ENCODE data around the gene GAD1.

Gene GAD1

GRCh38 chr2:170873035-170873692, 56.5 kb downstream of the GAD1 start:
- Histone ChIP-seq H3K36me3 (ENCODE audit: control insufficient read depth in 1 of 2, insufficient read depth in 2 of 2, low read length in 2 of 2) (no peaks in the 10 kb centered on the region), H3K4me3 (ENCODE audit: low read depth, low read length) (no peak overlapping the region), H2AFZ (ENCODE audit: insufficient read depth, low read length, poor library complexity) (no peak overlapping the region), H3K23ac (ENCODE audit: low read length) (no peak overlapping the region), H3K27me3 (ENCODE audit: insufficient read depth, low read length) (no peaks in the 10 kb centered on the region), H2AK5ac (ENCODE audit: low read length) (no peak overlapping the region), H2BK5ac (ENCODE audit: low read depth, low read length, poor library complexity) (no peak overlapping the region), H3K9me3 (ENCODE audit: insufficient read depth, low read depth, low read length) (peaks cover 2% of the 10 kb centered on the region), H3K4me1 (ENCODE audit: control insufficient read depth in 1 of 2, insufficient read depth in 2 of 2, low read length in 2 of 2) (peaks cover 0 to 2% of the 10 kb centered on the region in 2 experiments), H3K4ac (ENCODE audit: low read depth, low read length) (no peak overlapping the region), H4K91ac (ENCODE audit: low read depth, low read length) (no peak overlapping the region), H4K8ac (ENCODE audit: low read depth, low read length) (no peak overlapping the region), H3K18ac (ENCODE audit: low read length) (no peak overlapping the region), H4K12ac (ENCODE audit: low read depth, low read length) (no peak overlapping the region), H2BK12ac (ENCODE audit: low read length) (no peak overlapping the region), H3K14ac (ENCODE audit: low read length) (no peak overlapping the region), H3K4me2 (ENCODE audit: low read length) (peak overlapping the region; percentile 48), H3K9ac (ENCODE audit: low read length) (no peak overlapping the region), H3K27ac (ENCODE audit: low read depth, low read length) (no peak overlapping the region), H3K79me2 (ENCODE audit: control insufficient read depth, insufficient read depth, low read length, poor library complexity) (no peaks in the 10 kb centered on the region), H2BK120ac (ENCODE audit: insufficient read depth, low read length, poor library complexity) (no peak overlapping the region), H3K79me1 (ENCODE audit: low read length) (no peaks in the 10 kb centered on the region)
- WGBS (ENCODE audit: extremely low coverage, insufficient coverage, insufficient read length), result no CpG with 5 or more reads among the region's 13 CpGs
- peak; percentile 67 to 83 for DNase-seq

GRCh38 chr2:170878066-170878465, 61.4 kb downstream of the GAD1 start:
- no peak overlapping the region for H2AK5ac ChIP-seq (ENCODE audit: low read length)
- H3K4me1 ChIP-seq (ENCODE audit: control insufficient read depth in 1 of 2, insufficient read depth in 2 of 2, low read length in 2 of 2), result peaks cover 0 to 2% of the 10 kb centered on the region in 2 experiments
- no peak overlapping the region for H4K8ac ChIP-seq (ENCODE audit: low read depth, low read length)
- no peak overlapping the region for H3K23ac ChIP-seq (ENCODE audit: low read length)
- H2BK120ac ChIP-seq (ENCODE audit: insufficient read depth, low read length, poor library complexity), result no peak overlapping the region
- H3K27ac ChIP-seq (ENCODE audit: low read depth, low read length), result no peak overlapping the region
- no peak overlapping the region for H4K91ac ChIP-seq (ENCODE audit: low read depth, low read length)
- H3K36me3 ChIP-seq (ENCODE audit: control insufficient read depth in 1 of 2, insufficient read depth in 2 of 2, low read length in 2 of 2), result no peaks in the 10 kb centered on the region
- no peak overlapping the region for H2AFZ ChIP-seq (ENCODE audit: insufficient read depth, low read length, poor library complexity)
- peak; percentile 20 to 83 for DNase-seq
- H3K4me2 ChIP-seq (ENCODE audit: low read length), result no peak overlapping the region
- H3K79me2 ChIP-seq (ENCODE audit: control insufficient read depth, insufficient read depth, low read length, poor library complexity), result no peaks in the 10 kb centered on the region
- H3K14ac ChIP-seq (ENCODE audit: low read length), result no peak overlapping the region
- no peak overlapping the region for H3K4me3 ChIP-seq (ENCODE audit: low read depth, low read length)
- H3K4ac ChIP-seq (ENCODE audit: low read depth, low read length), result no peak overlapping the region
- no peaks in the 10 kb centered on the region for H3K79me1 ChIP-seq (ENCODE audit: low read length)
- no peak overlapping the region for H4K12ac ChIP-seq (ENCODE audit: low read depth, low read length)
- no peak overlapping the region for H2BK12ac ChIP-seq (ENCODE audit: low read length)
- no peaks in the 10 kb centered on the region for H3K27me3 ChIP-seq (ENCODE audit: insufficient read depth, low read length)
- no peaks in the 10 kb centered on the region for H3K9me3 ChIP-seq (ENCODE audit: insufficient read depth, low read depth, low read length)
- no peak overlapping the region for H3K18ac ChIP-seq (ENCODE audit: low read length)
- H3K9ac ChIP-seq (ENCODE audit: low read length), result no peak overlapping the region
- H2BK5ac ChIP-seq (ENCODE audit: low read depth, low read length, poor library complexity), result no peak overlapping the region

- Histone ChIP-seq H3K36me3 (ENCODE audit: control insufficient read depth in 1 of 2, insufficient read depth in 2 of 2, low read length in 2 of 2) (no peaks in the 10 kb centered on the region), H3K4me1 (ENCODE audit: control insufficient read depth in 1 of 2, insufficient read depth in 2 of 2, low read length in 2 of 2) (peaks cover 0 to under 1% of the 10 kb centered on the region in 2 experiments), H3K4me2 (ENCODE audit: low read length) (no peak overlapping the region), H3K4me3 (ENCODE audit: low read depth, low read length) (no peak overlapping the region), H3K27me3 (ENCODE audit: insufficient read depth, low read length) (no peaks in the 10 kb centered on the region), H2AFZ (ENCODE audit: insufficient read depth, low read length, poor library complexity) (no peak overlapping the region), H3K9me3 (ENCODE audit: insufficient read depth, low read depth, low read length) (no peaks in the 10 kb centered on the region), H3K4ac (ENCODE audit: low read depth, low read length) (no peak overlapping the region), H2BK5ac (ENCODE audit: low read depth, low read length, poor library complexity) (no peak overlapping the region), H4K91ac (ENCODE audit: low read depth, low read length) (no peak overlapping the region), H3K23ac (ENCODE audit: low read length) (no peak overlapping the region), H3K27ac (ENCODE audit: low read depth, low read length) (no peak overlapping the region), H2BK12ac (ENCODE audit: low read length) (no peak overlapping the region), H3K18ac (ENCODE audit: low read length) (no peak overlapping the region), H3K79me1 (ENCODE audit: low read length) (no peaks in the 10 kb centered on the region), H3K14ac (ENCODE audit: low read length) (no peak overlapping the region), H4K8ac (ENCODE audit: low read depth, low read length) (no peak overlapping the region), H3K79me2 (ENCODE audit: control insufficient read depth, insufficient read depth, low read length, poor library complexity) (no peaks in the 10 kb centered on the region), H3K9ac (ENCODE audit: low read length) (no peak overlapping the region), H4K12ac (ENCODE audit: low read depth, low read length) (no peak overlapping the region), H2AK5ac (ENCODE audit: low read length) (no peak overlapping the region), H2BK120ac (ENCODE audit: insufficient read depth, low read length, poor library complexity) (no peak overlapping the region)
- no peak for DNase-seq
- no CpG with 5 or more reads among the region's 1 CpG for WGBS (ENCODE audit: extremely low coverage, insufficient coverage, insufficient read length)
Measured at GRCh38 chr2:170878505-170878904, 61.8 kb downstream of the GAD1 start.

GRCh38 chr2:170881840-170882239, 65.2 kb downstream of the GAD1 start:
- Histone ChIP-seq H3K4ac (ENCODE audit: low read depth, low read length) (no peak overlapping the region), H3K36me3 (ENCODE audit: control insufficient read depth in 1 of 2, insufficient read depth in 2 of 2, low read length in 2 of 2) (no peaks in the 10 kb centered on the region), H2BK5ac (ENCODE audit: low read depth, low read length, poor library complexity) (no peak overlapping the region), H3K9ac (ENCODE audit: low read length) (no peak overlapping the region), H3K27me3 (ENCODE audit: insufficient read depth, low read length) (no peaks in the 10 kb centered on the region), H4K12ac (ENCODE audit: low read depth, low read length) (no peak overlapping the region), H3K79me1 (ENCODE audit: low read length) (no peaks in the 10 kb centered on the region), H3K4me3 (ENCODE audit: low read depth, low read length) (no peak overlapping the region), H2AFZ (ENCODE audit: insufficient read depth, low read length, poor library complexity) (no peak overlapping the region), H4K8ac (ENCODE audit: low read depth, low read length) (no peak overlapping the region), H3K23ac (ENCODE audit: low read length) (no peak overlapping the region), H3K14ac (ENCODE audit: low read length) (no peak overlapping the region), H3K4me1 (ENCODE audit: control insufficient read depth in 1 of 2, insufficient read depth in 2 of 2, low read length in 2 of 2) (peaks cover 5 to 8% of the 10 kb centered on the region in 2 experiments), H3K18ac (ENCODE audit: low read length) (no peak overlapping the region), H2BK12ac (ENCODE audit: low read length) (no peak overlapping the region), H2BK120ac (ENCODE audit: insufficient read depth, low read length, poor library complexity) (no peak overlapping the region), H3K9me3 (ENCODE audit: insufficient read depth, low read depth, low read length) (no peaks in the 10 kb centered on the region), H4K91ac (ENCODE audit: low read depth, low read length) (no peak overlapping the region), H3K27ac (ENCODE audit: low read depth, low read length) (no peak overlapping the region), H3K79me2 (ENCODE audit: control insufficient read depth, insufficient read depth, low read length, poor library complexity) (no peaks in the 10 kb centered on the region), H3K4me2 (ENCODE audit: low read length) (no peak overlapping the region), H2AK5ac (ENCODE audit: low read length) (no peak overlapping the region)
- DNase-seq, result no peak
- WGBS (ENCODE audit: extremely low coverage, insufficient coverage, insufficient read length), result no CpG with 5 or more reads among the region's 3 CpGs

Measured in trophoblast cell (in vitro differentiated cells and primary cell).